HepG2 (cell line): ENCODE data around the gene RFFL. TPM values are rescaled to one million over a fixed set of nuclear protein-coding genes. Genes with fewer than 3 reads are reported as not detected.
A peak's percentile ranks its signal among the peaks of the same experiment; 100 is the strongest.

Experiments used
- BHLHE40 ChIP-seq: IDR thresholded peaks from 2 replicates; pipeline ENCODE4 v1.6.1; 2011; ENCODE audit warnings: low read length, improper control_type of control experiment
- CEBPB ChIP-seq: IDR thresholded peaks from 2 replicates; pipeline ENCODE4 v1.6.1; 2011; ENCODE audit warnings: low read depth, low read length, improper control_type of control experiment, borderline replicate concordance
- CEBPG ChIP-seq: IDR thresholded peaks from 2 replicates; pipeline ENCODE4 v1.6.1; 2016
- EP300 ChIP-seq, 3 experiments: sonication (generic) in 1 of 3; formaldehyde crosslinking in 1 of 3; IDR thresholded peaks; 2 replicates each; pipeline versions ENCODE4 v1.5.1 to v1.6.1; 2011 to 2020; ENCODE audit warnings: low read depth in 2 of 3, low read length in 2 of 3, borderline replicate concordance in 1 of 3, improper control_type of control experiment in 1 of 3, mild to moderate bottlenecking in 1 of 3, missing genetic modification reagents in 1 of 3, moderate library complexity in 1 of 3
- KDM5B ChIP-seq: sonication (generic); formaldehyde crosslinking; IDR thresholded peaks from 2 replicates; pipeline ENCODE4 v1.4.0; 2020; ENCODE audit warnings: missing genetic modification reagents, mild to moderate bottlenecking, borderline replicate concordance
- POLR2G ChIP-seq: fragments of 200-400 bp; formaldehyde crosslinking; IDR thresholded peaks from 2 replicates; pipeline ENCODE4 v1.6.1; 2018; ENCODE audit warnings: mild to moderate bottlenecking, low read depth, low read length, moderate library complexity
- RBAK ChIP-seq: sonication (generic); formaldehyde crosslinking; IDR thresholded peaks from 2 replicates; pipeline ENCODE4 v1.5.1; 2020; ENCODE audit warnings: mild to moderate bottlenecking, missing genetic modification reagents
- RXRA ChIP-seq: sonication (generic); formaldehyde crosslinking; IDR thresholded peaks from 2 replicates; pipeline ENCODE4 v1.5.1; 2020; ENCODE audit warnings: missing genetic modification reagents
- SPEN ChIP-seq: sonication (generic); formaldehyde crosslinking; IDR thresholded peaks from 2 replicates; pipeline ENCODE4 v1.5.1; 2020; ENCODE audit warnings: low read depth, mild to moderate bottlenecking, missing genetic modification reagents
- ZMYM3 ChIP-seq: sonication (generic); formaldehyde crosslinking; IDR thresholded peaks from 2 replicates; pipeline ENCODE4 v1.5.1; 2020; ENCODE audit warnings: mild to moderate bottlenecking, missing genetic modification reagents
- ZNF441 ChIP-seq: sonication (generic); formaldehyde crosslinking; IDR thresholded peaks from 2 replicates; pipeline ENCODE4 v1.7.0; 2021; ENCODE audit warnings: missing genetic modification reagents, borderline replicate concordance
- ZNF501 ChIP-seq: sonication (generic); formaldehyde crosslinking; IDR thresholded peaks from 2 replicates; pipeline ENCODE4 v1.5.1; 2020; ENCODE audit warnings: mild to moderate bottlenecking, moderate library complexity, missing genetic modification reagents
- ZNF770 ChIP-seq: sonication (generic); formaldehyde crosslinking; IDR thresholded peaks from 2 replicates; pipeline ENCODE4 v1.5.0; 2020; ENCODE audit warnings: mild to moderate bottlenecking, missing genetic modification reagents
- polyA plus RNA-seq, 8 experiments: library from polyadenylated mRNA; depleted of rRNA in 3 of 8; stranded (reverse) in 7 of 8; unstranded in 1 of 8; fragments of >200 nt; fragmentation: Illumina TruSeq in 4 of 8; extraction: Trizol in 4 of 8; gene quantifications; 2 replicates each; pipeline versions ENCODE4 v1.2.1 to v1.2.3, GENCODE V29; 2011 to 2016; ENCODE audit warnings: low read depth in 4 of 8, missing spikeins in 1 of 8, mixed read lengths in 1 of 8; ENCODE audit not compliant: insufficient read depth in 1 of 8
- total RNA-seq, 5 experiments: library from RNA; depleted of rRNA; stranded (reverse); fragments of >200 nt; fragmentation: Illumina TruSeq; extraction: Trizol; gene quantifications; 2 replicates each; pipeline ENCODE4 v1.2.3, GENCODE V29; 2016; ENCODE audit warnings: low read depth in 1 of 5
- TF ChIP-seq, protein P1 (sequence below): sonication (generic); formaldehyde crosslinking; IDR thresholded peaks from 2 replicates; pipeline ENCODE4 v1.5.0; 2020; ENCODE audit warnings: mild to moderate bottlenecking, missing genetic modification reagents, borderline replicate concordance
- TF ChIP-seq, protein P2 (sequence below): sonication (generic); formaldehyde crosslinking; IDR thresholded peaks from 2 replicates; pipeline ENCODE4 v1.4.0; 2020; ENCODE audit warnings: missing genetic modification reagents
- TF ChIP-seq, protein P3 (sequence below): IDR thresholded peaks from 2 replicates; pipeline ENCODE4 v1.6.1; 2016; ENCODE audit warnings: mild to moderate bottlenecking
- TF ChIP-seq, protein P4 (sequence below): sonication (generic); formaldehyde crosslinking; IDR thresholded peaks from 2 replicates; pipeline ENCODE4 v1.4.0; 2020; ENCODE audit warnings: missing genetic modification reagents, borderline replicate concordance

The RFFL gene
- total and polyA plus RNA-seq, 2 of the 13 experiments (the other 11 are each of a cell fraction or from before 2014, with no cell fraction given): 24.3 to 48.6 TPM

- TF ChIP-seq EP300 (IDR thresholded peaks at IDR 0.05; ENCODE audit: low read depth in 2 of 2, low read length in 2 of 2) (peak in 1 of 2 experiments; percentile 63; a peak in 2 of 4 replicates), EP300 (CRISPR knock-in tag; IDR thresholded peaks at IDR 0.05; ENCODE audit: borderline replicate concordance) (peak; percentile 45; the same call in 1 of the 2 replicates), POLR2G (no peak), RBAK (CRISPR knock-in tag) (no peak), ZNF501 (CRISPR knock-in tag) (peak; percentile 45; the same call in 1 of the 2 replicates), CEBPG (peak; percentile 88), ZNF441 (CRISPR knock-in tag) (no peak), ZNF770 (CRISPR knock-in tag) (peak; percentile 96), RXRA (CRISPR knock-in tag) (peak; percentile 88; the same call in 1 of the 2 replicates), KDM5B (CRISPR knock-in tag) (no peak), BHLHE40 (peak; percentile 33; the same call in 1 of the 2 replicates), ZMYM3 (CRISPR knock-in tag) (0 out of 2 replicates have a peak, but pooled peaks have one; percentile 33), CEBPB (peak; percentile 78; the same call in 1 of the 2 replicates), SPEN (CRISPR knock-in tag) (no peak)
- TF ChIP-seq, protein P1, sequence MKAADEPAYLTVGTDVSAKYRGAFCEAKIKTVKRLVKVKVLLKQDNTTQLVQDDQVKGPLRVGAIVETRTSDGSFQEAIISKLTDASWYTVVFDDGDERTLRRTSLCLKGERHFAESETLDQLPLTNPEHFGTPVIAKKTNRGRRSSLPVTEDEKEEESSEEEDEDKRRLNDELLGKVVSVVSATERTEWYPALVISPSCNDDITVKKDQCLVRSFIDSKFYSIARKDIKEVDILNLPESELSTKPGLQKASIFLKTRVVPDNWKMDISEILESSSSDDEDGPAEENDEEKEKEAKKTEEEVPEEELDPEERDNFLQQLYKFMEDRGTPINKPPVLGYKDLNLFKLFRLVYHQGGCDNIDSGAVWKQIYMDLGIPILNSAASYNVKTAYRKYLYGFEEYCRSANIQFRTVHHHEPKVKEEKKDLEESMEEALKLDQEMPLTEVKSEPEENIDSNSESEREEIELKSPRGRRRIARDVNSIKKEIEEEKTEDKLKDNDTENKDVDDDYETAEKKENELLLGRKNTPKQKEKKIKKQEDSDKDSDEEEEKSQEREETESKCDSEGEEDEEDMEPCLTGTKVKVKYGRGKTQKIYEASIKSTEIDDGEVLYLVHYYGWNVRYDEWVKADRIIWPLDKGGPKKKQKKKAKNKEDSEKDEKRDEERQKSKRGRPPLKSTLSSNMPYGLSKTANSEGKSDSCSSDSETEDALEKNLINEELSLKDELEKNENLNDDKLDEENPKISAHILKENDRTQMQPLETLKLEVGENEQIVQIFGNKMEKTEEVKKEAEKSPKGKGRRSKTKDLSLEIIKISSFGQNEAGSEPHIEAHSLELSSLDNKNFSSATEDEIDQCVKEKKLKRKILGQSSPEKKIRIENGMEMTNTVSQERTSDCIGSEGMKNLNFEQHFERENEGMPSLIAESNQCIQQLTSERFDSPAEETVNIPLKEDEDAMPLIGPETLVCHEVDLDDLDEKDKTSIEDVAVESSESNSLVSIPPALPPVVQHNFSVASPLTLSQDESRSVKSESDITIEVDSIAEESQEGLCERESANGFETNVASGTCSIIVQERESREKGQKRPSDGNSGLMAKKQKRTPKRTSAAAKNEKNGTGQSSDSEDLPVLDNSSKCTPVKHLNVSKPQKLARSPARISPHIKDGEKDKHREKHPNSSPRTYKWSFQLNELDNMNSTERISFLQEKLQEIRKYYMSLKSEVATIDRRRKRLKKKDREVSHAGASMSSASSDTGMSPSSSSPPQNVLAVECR: peak; percentile 28; the same call in 1 of the 2 replicates
- TF ChIP-seq, protein P2, sequence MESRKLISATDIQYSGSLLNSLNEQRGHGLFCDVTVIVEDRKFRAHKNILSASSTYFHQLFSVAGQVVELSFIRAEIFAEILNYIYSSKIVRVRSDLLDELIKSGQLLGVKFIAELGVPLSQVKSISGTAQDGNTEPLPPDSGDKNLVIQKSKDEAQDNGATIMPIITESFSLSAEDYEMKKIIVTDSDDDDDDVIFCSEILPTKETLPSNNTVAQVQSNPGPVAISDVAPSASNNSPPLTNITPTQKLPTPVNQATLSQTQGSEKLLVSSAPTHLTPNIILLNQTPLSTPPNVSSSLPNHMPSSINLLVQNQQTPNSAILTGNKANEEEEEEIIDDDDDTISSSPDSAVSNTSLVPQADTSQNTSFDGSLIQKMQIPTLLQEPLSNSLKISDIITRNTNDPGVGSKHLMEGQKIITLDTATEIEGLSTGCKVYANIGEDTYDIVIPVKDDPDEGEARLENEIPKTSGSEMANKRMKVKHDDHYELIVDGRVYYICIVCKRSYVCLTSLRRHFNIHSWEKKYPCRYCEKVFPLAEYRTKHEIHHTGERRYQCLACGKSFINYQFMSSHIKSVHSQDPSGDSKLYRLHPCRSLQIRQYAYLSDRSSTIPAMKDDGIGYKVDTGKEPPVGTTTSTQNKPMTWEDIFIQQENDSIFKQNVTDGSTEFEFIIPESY (CRISPR knock-in tag): 0 out of 2 replicates have a peak, but pooled peaks have one; percentile 17
- TF ChIP-seq, protein P3, sequence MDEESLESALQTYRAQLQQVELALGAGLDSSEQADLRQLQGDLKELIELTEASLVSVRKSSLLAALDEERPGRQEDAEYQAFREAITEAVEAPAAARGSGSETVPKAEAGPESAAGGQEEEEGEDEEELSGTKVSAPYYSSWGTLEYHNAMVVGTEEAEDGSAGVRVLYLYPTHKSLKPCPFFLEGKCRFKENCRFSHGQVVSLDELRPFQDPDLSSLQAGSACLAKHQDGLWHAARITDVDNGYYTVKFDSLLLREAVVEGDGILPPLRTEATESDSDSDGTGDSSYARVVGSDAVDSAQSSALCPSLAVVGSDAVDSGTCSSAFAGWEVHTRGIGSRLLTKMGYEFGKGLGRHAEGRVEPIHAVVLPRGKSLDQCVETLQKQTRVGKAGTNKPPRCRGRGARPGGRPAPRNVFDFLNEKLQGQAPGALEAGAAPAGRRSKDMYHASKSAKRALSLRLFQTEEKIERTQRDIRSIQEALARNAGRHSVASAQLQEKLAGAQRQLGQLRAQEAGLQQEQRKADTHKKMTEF (CRISPR knock-in tag): peak; percentile 72
- TF ChIP-seq, protein P4, sequence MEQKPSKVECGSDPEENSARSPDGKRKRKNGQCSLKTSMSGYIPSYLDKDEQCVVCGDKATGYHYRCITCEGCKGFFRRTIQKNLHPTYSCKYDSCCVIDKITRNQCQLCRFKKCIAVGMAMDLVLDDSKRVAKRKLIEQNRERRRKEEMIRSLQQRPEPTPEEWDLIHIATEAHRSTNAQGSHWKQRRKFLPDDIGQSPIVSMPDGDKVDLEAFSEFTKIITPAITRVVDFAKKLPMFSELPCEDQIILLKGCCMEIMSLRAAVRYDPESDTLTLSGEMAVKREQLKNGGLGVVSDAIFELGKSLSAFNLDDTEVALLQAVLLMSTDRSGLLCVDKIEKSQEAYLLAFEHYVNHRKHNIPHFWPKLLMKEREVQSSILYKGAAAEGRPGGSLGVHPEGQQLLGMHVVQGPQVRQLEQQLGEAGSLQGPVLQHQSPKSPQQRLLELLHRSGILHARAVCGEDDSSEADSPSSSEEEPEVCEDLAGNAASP (CRISPR knock-in tag): peak; percentile 94; the same call in 1 of the 2 replicates
Measured at GRCh38 chr17:35086931-35087573, 23.5 kb upstream of the RFFL start (continued).
